Ammon's horn (tissue), 1 donor: Measurements from ENCODE around the gene SIRT3.
A peak's percentile ranks its signal among the peaks of the same experiment; 100 is the strongest.

Experiments used
- DNase-seq: peaks from one replicate; pipeline ENCODE4 v3.0.0-alpha.2; 2016; ENCODE audit warnings: low spot score

SIRT3 gene

GRCh38 chr11:235997-236773 is at the start of gene SIRT3:
Gene SIRT3 (minus strand): TSS chr11:236342. CDS start chr11:236328, 14 bp downstream.
- peak; percentile 80 for DNase-seq

GRCh38 chr11:285894-286220 is 49.7 kb upstream of the SIRT3 start:
- DNase-seq, result no peak

- DNase-seq, result no peak
Observed at GRCh38 chr11:285021-285893, 49.1 kb upstream of the SIRT3 start.

GRCh38 chr11:284105-285020 is 48.2 kb upstream of the SIRT3 start:
- DNase-seq, result no peak

DNA sequence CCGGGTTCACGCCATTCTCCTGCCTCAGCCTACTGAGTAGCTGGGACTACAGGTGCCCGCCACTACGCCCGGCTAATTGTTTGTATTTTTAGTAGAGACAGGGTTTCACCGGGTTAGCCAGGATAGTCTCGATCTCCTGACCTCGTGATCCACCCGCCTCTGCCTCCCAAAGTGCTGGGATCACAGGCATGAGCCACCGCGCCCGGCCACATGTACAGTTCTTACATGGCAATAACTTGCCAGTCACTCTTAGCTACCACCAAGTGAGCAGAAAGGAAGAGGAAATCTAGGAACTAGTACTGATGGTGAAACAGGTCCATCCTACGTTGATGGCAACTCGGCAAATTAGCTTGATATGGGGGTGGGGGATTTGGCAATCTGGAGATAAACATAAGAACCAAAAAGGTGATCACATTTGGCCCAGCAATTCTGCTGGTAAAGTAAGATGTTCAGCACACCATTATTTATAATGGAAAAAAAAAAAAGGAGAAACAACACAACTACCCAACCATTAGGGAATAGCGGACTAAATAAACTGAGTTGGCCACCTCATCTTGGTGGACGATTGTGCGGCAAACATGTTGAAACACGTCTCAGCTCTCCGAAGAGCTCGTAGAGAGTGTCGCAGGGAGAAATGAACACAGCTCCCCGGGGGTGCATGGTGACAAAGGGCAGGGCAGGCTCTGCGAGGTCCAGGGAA is 47.4 kb upstream of the SIRT3 start:
- no peak for DNase-seq

- DNase-seq, result no peak
Observed at GRCh38 chr11:282630-283360, 46.7 kb upstream of the SIRT3 start.

DNA sequence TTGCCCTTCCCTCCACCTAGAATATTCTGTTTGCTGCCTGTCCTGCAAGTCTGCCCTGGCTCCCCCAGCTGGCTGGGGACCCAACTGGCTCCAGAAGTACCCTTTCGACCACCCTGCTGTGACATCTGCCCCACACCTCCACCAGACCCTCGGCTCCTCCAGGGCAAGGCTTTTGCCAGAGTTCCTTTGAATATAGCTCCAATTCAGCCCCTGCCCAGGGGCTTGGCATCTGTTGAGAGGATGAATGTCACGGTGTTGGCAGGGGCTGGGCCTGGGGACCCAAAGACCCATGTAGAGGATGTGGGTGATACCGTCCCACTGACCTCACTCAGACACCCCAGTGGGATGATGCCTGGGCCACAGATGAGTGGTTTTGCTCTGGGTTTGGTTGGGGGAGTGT is 46.0 kb upstream of the SIRT3 start:
- no peak for DNase-seq

GRCh38 chr11:281486-282161 is 45.5 kb upstream of the SIRT3 start:
- DNase-seq, result no peak

DNA sequence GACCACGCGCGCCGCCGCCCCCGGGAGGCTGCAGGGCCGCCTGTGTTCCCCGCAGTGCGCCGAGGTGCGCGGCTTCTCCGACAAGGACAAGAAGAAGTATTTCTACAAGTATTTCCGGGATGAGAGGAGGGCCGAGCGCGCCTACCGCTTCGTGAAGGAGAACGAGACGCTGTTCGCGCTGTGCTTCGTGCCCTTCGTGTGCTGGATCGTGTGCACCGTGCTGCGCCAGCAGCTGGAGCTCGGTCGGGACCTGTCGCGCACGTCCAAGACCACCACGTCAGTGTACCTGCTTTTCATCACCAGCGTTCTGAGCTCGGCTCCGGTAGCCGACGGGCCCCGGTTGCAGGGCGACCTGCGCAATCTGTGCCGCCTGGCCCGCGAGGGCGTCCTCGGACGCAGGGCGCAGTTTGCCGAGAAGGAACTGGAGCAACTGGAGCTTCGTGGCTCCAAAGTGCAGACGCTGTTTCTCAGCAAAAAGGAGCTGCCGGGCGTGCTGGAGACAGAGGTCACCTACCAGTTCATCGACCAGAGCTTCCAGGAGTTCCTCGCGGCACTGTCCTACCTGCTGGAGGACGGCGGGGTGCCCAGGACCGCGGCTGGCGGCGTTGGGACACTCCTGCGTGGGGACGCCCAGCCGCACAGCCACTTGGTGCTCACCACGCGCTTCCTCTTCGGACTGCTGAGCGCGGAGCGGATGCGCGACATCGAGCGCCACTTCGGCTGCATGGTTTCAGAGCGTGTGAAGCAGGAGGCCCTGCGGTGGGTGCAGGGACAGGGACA is 44.8 kb upstream of the SIRT3 start:
- no peak for DNase-seq

GRCh38 chr11:279966-280705 is 44.0 kb upstream of the SIRT3 start:
- DNase-seq, result no peak

DNA sequence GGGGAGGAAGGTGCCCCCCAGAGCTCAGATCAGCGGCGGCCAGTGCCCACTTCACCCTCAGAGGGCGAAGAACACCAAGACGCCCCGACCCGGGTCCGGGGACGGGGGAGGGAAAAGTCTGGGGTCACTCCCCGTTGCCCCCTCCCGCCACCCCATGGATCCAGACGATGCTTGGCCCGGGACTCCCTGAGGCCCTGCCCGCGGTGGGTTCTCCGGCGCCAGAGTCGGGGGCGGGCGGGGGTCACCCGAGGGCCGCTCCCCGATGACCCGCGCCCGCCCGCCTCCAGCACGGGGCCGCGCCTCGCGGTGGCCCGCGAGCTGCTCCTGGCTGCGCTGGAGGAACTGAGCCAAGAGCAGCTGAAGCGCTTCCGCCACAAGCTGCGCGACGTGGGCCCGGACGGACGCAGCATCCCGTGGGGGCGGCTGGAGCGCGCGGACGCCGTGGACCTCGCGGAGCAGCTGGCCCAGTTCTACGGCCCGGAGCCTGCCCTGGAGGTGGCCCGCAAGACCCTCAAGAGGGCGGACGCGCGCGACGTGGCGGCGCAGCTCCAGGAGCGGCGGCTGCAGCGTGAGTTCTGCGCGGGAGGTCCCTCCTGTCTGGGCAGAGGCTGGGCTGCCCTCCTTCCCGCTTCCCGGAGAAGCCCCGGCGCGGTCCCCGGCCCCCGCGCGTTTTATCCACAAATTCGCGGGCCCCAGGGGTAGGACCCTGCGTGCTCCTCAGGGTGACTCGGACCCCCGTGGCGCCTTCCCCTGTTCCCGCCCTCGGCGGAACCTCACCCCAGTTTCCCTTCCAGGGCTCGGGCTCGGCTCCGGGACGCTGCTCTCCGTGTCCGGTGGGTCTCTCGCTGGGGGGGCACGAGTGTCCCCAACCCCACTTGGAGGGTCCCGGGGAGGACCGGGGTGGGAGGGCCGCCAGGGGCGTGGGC is 43.2 kb upstream of the SIRT3 start:
- DNase-seq, result no peak

- DNase-seq, result no peak
Observed at GRCh38 chr11:278001-278951, 42.1 kb upstream of the SIRT3 start, which contains the start of gene NLRP6. Gene NLRP6 (plus strand): TSS chr11:278407. CDS start chr11:278570, 163 bp downstream.

- no peak for DNase-seq
Observed at GRCh38 chr11:276219-276618, 40.1 kb upstream of the SIRT3 start.

- DNase-seq, result no peak
Observed at GRCh38 chr11:272931-273198, 36.7 kb upstream of the SIRT3 start.

GRCh38 chr11:272195-272930 is 36.2 kb upstream of the SIRT3 start:
- DNase-seq, result no peak

DNA sequence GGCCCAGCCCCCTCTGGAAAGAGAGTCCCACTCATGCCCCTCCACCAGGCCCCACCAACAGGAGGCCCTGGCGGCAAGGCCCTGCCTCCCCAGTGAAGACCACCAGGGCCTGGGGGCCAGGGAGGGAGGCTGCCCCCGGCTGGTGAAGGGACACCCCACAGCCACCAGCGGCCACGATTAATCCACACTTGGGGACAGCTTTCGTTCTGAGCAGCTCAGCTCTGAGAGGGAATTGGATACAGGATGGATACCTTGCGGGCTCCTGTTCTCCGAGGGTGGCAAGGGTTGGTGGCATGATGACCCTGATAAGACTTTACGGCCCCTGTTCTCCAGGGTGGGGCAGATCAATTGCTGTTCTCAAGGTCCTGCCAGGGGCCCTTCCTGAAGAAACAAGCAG is 35.2 kb upstream of the SIRT3 start:
- no peak for DNase-seq
